Liver (tissue), 3 donors: ENCODE measurements around the gene UBXN4.

Experiments used
- CTCF ChIP-seq: fragments of 150-350 bp; IDR thresholded peaks from 2 replicates; pipeline ENCODE4 v1.5.1; 2017; ENCODE audit warnings: improper control_type of control experiment, low read depth, low read length; ENCODE audit not compliant: missing input control
- MAX ChIP-seq: IDR thresholded peaks from 2 replicates; pipeline ENCODE4 v1.6.1; 2016; ENCODE audit warnings: antibody characterized with exemption
- NR2F2 ChIP-seq: IDR thresholded peaks from 2 replicates; pipeline ENCODE4 v1.6.1; 2016; ENCODE audit warnings: antibody characterized with exemption
- RAD21 ChIP-seq, 2 donors: IDR thresholded peaks; 2 replicates each; pipeline ENCODE4 v1.6.1; 2016; ENCODE audit warnings: antibody characterized with exemption in 2 of 2, mild to moderate bottlenecking in 2 of 2
- REST ChIP-seq: IDR thresholded peaks from 2 replicates; pipeline ENCODE4 v1.6.1; 2016; ENCODE audit warnings: antibody characterized with exemption, mild to moderate bottlenecking
- RXRA ChIP-seq, 2 donors: IDR thresholded peaks; 2 replicates each; pipeline ENCODE4 v1.6.1; 2017 to 2018; ENCODE audit warnings: antibody characterized with exemption in 2 of 2, mild to moderate bottlenecking in 1 of 2
- SP1 ChIP-seq: IDR thresholded peaks from 2 replicates; pipeline ENCODE4 v1.6.1; 2018; ENCODE audit warnings: antibody characterized with exemption, mild to moderate bottlenecking
- TAF1 ChIP-seq: conservative IDR thresholded peaks from 2 replicates; pipeline ENCODE4 v1.6.1; 2016; ENCODE audit warnings: antibody characterized with exemption, mild to moderate bottlenecking
- YY1 ChIP-seq: IDR thresholded peaks from 2 replicates; pipeline ENCODE4 v1.6.1; 2016; ENCODE audit warnings: antibody characterized with exemption, mild to moderate bottlenecking
- ZBTB33 ChIP-seq: IDR thresholded peaks from 2 replicates; pipeline ENCODE4 v1.6.1; 2016; ENCODE audit warnings: antibody characterized with exemption
- donor health status: healthy.
- donor health status: healthy.

GRCh38 chr2:135703300-135703699 is 38.4 kb upstream of the UBXN4 start:
- TF ChIP-seq ZBTB33 (no peak), NR2F2 (no peak), SP1 (no peak), YY1 (no peak), REST (no peak), MAX (no peak), CTCF (no peak), TAF1 (no peak), RAD21 (IDR thresholded peaks at IDR 0.05) (no peak), RXRA (IDR thresholded peaks at IDR 0.05) (no peak)
